Measurements from ENCODE around the gene PLCB1. TPM values are rescaled to one million over a fixed set of nuclear protein-coding genes. Genes with fewer than 3 reads are reported as not detected.

PLCB1 gene
- total RNA-seq, 1 donor from 2014 or later, result 72.5 TPM

- no peak for DNase-seq
Observed at GRCh38 chr20:8246716-8247115, 114.7 kb downstream of the PLCB1 start.

GRCh38 chr20:8248051-8248450 is 116.0 kb downstream of the PLCB1 start:
- DNase-seq, result no peak

DNA sequence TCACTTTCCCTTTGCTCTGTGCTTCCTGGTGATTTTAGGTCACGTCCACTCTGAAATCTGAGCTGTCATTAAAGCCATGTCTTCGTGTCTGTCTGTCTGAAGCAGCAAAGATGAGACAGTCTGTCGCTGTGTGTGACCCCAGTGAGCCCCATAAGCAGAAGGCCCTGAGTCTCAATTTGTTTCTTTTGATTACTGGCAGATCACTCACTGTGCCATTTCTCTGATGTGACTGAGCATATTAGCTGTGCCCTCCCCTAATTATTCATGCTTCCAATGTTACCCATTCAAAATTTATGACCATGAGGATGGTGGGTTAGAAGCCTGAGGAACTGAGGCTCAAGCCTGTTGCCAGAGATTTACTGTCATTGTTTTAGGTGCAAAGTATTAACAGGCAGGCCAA is 117.6 kb downstream of the PLCB1 start:
- DNase-seq, result no peak

DNA sequence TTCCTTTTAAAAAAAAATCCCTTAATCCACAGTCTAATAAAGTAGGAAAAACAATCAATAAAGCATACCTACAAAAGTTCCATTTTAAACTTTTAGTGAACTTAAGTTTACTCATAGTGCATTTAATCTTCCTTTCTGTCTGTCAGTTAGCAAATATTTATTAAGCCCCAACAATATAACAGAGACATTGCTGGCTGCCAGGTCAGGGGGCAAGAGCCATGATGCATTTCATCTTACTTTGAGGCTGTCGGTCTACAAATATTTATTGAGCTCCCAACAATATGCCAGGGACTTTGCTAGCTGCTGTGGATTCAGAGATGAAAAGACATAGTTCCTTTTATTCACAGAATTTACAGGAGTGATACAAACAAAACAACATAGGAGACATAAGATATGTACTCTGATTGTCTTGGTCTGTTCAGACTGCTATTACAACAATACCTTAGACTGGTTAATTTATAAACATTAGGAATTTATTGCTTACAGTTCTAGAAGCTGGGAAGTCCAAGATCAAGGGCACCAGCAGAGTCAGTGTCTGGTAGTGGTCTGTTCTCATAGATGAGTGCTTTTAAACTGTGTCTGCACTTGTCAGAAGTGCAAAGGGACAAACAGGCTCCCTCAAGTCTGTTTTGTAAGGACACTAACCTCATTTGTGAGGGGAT is 118.6 kb downstream of the PLCB1 start:
- DNase-seq, result no peak

DNA sequence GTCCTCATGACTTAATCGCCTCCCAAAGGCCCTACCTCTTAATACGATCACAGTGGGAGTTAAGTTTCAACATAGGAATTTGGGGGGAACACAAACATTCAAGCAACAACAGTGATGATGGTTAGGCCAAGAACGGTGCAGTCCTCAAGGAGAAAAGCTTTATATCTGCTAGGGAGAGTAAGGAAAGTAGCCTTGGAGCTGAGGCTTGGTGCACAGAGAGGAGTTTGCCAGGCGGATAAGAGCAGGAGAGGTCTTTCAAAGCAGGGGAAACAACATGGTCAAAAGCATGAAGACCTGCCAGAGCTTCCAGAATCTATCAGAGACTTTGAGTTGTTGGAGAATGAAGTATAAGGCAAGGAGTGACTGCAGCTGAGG is 119.1 kb downstream of the PLCB1 start:
- DNase-seq, result no peak

DNA sequence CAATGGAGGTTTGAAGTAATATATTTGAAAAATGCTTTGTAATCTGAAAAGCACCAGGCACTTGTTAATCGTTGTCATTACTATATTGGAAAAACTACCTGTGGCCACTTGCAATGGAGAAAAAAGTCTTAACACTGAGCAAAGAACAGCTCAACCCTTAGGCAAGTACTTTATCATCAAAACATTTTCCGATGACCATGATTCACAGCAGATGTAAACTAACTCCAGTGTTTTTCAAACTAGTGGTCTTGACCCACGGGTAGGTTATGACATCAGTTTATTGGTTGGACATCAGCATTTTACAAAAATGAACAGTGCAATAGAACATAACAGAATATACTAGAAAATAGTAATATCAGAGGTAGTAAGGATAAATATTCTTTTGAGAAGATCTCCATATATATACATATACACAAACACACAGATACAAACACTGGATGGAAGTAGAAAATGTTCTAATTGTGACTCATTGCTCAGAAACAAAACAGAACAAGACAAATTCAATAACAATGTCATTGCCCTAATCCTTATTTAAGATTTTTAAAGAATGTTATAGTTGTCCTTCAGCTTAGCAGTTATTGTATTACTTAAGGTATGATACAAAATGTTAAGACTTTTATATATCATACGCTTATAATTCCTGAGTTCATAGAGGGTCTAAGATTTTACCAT is 123.0 kb downstream of the PLCB1 start:
- no peak for DNase-seq

DNA sequence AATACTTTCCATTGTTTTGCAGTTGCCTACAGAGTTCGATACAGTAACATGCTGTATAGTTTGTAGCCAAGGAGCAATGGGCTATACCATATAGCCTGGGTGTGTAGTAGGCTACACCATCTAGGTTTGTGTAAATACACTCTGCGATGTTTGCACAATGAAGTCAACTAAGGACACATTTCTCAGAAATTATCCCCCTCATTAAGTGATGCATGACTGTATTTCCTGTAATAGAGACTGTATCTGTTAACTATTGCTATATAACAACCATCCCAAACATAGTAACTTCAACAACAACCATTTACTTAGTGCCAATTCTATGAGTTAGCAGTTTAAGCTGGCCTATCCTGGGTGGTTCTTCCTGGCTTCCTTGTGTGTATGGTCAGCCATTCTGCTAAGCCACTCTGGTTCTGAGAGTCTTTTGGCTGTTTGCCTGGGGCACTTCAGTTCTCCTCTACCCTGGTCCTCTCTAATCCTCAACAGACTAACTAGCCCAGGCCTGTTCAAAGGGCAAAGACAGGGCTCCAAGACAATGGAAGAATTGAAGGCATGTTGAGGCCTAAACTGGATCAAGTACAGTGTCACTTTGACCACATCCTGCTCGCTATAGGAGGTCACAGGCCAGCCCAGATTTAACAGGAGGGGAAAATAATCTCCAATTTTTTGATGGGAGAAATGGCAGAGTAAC is 124.0 kb downstream of the PLCB1 start:
- no peak for DNase-seq

DNA sequence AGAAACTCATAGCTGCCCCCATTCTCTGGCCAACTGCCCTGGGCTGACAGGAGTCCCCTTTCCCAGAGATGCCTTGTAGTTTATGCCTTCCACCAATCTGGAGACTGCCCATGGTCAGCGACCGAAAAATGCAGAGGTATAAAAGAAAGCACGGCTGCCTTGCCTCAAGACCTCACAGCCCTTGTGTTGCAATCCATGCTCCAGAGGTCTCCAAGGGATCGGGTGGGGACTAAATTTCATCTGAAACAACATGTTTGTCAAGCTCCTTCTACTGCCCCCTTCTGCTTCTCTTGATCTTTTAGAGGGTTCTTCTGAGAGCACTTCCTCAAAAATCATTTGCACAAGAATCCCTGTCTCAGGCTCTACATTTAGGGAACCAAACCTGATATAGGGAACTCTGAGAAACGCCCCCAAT is 128.8 kb downstream of the PLCB1 start:
- DNase-seq, result no peak

- no peak for DNase-seq
Observed at GRCh38 chr20:8262721-8263120, 130.7 kb downstream of the PLCB1 start.

DNA sequence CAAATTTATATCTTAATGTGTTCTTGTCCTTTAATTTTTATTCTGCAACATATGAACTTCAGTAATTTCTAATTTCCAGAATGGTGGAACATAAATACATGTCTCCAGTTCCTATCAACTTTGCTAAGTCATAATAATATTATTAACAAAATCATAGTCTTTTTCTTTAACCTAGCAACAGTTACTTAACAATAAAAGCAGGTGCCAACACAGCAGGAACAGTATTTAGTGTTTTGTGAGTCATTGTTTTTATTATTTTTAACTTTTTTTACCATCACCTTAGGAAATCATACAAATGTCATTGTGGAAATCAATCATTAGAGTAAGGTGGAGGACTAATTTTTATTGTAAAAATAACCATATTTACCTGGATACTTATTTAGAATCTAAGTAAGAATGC is 133.5 kb downstream of the PLCB1 start:
- no peak for DNase-seq

DNA sequence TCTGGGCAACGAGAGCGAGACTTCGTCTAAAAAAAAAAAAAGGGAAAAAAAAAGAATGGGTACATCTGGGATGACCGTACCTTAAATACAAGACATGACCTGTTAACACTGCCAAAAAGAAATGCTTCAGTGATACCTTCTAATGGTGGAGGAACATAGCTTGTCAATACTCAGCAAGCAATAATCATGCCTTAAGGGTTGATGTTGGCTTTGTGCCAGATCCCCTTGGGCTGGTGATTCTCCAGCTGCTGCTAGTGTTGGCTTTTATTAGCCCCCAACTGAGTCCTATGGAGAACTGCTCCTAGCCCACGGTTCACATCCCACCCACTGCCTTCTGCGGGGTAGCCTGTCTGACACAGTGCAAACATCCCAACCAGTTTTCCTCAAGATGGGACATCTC is 134.9 kb downstream of the PLCB1 start:
- no peak for DNase-seq

DNA sequence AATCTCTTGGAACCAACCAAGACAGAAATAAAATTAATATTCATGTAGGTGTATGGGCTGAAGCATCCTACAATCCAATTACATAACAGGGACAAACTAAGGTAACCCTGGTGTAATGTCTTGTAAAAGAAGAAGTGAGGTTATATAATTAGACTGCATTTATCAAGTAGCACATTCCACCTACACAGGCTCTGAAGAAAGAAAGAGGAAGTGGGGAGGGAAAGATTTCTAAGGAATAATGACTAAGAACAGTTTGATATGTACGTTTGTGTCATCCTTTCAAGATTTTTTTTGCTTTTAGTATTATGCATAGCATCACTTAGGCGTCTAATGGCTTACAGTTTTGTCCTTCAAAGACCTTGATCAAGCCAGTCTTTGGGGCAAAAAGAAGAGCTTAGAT is 139.7 kb downstream of the PLCB1 start:
- no peak for DNase-seq

DNA sequence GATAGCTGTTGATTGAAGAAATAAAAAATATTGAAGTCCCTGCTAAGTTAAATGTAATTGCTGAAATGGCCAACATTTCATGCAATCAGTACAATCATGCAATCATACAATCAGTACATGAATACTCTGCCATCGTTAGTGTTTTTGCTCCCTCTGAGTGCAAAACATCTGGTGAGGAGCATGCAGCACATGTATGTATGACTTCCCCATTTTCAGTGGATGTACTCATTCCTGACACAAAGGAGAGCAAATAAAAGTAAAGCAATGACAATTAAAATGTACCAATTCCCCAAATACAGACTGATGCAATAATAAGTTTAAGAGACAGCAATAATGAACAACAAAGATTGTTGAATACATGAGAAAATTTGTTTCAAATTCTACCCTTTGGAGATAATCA is 140.7 kb downstream of the PLCB1 start:
- no peak for DNase-seq

DNA sequence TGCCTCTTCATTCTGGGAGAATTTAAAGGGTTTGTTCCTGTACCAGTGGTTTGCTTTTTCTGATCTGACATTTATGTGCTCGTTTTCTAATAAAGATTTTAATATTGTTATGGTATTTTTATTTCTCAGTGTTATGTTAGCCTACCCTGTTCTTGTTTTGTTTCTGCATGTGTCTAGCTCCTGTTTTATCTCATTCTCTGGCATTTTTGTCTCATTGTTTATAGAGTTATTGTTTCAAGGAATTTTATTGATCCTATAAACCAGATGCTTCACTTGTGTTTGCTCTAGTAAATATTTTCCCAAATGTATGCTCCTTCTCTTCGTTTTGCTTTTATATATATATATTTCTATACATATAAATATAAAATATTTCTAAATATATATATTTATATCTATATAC is 152.8 kb downstream of the PLCB1 start:
- DNase-seq, result no peak

DNA sequence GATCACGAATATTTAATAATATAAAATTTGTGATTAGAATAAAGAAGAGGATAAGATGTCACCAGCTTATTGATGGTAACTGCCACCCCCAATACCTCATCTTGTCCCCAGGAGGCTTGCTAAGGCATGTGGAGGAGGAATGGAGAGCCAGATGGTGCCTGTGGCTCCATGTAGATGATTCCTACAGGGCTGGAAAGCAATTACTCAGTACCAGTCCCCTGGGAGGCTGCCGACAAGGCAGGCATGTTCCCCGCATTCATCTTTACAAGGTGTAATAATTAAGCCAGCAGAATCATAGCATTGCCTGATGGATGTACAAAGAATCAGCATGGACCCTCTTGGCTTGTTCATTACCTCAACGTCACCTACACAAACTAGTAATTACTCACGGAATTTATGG is 155.3 kb downstream of the PLCB1 start:
- DNase-seq, result no peak

DNA sequence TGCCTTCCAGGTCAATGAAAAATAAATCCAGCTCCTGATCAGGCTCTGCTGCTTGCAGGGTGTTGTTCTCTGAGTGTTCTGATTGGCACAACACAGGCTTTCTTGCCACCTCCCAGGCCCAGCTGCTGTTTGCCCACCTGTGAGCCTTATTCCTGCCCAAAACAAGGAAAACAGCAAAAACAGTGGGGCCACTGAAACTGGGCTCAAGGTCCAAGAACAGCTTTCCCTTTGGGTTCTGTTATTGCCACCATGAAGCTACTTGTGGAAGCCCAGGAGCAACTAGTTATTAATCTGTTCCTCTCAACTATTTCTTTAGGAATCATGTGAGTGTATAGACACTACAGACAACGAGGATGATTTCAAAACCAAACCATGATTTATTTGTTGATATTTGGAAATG is 159.1 kb downstream of the PLCB1 start:
- DNase-seq, result no peak

GRCh38 chr20:8291873-8292272 is 159.8 kb downstream of the PLCB1 start:
- DNase-seq, result no peak

DNA sequence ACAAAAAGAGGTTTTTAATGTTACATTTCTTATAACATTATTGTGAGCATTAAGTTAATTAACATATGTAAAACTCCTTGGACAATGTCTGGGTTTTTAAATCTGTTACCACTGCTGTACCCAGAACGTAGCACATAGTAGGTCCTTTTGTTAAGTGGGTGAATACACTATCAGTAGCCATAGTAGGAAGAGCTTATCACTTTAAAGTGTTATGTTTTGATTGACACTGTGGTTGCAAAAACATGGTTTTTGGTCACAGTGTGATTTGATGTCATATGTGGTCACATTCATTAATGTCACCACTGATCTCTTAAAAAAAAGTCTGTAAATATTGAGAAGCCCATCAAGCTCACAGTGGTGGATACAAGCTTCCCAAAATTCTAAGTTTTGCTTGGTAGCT is 160.7 kb downstream of the PLCB1 start:
- no peak for DNase-seq

GRCh38 chr20:8293750-8294149 is 161.7 kb downstream of the PLCB1 start:
- DNase-seq, result no peak

DNA sequence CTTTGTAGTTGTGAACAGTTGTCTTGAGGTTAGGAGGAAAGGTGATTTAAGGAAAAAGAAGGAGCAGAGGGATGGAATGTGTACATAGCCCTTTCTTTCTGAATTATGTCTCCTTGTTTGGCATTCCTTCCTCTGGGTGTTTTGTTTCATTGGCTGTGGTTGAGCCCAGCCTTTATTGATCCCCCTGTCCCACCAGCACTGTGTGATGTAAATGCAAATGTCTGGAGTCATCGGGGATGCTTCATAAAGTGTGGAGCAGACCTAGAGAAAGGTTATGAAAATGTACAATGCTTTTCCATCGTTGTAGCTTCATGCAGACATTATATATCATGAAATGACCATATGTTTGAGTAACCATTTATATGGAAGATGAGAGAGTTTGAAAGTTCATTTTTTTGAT is 164.5 kb downstream of the PLCB1 start:
- no peak for DNase-seq

GRCh38 chr20:8298426-8299043 is 166.5 kb downstream of the PLCB1 start:
- no peak for DNase-seq

DNA sequence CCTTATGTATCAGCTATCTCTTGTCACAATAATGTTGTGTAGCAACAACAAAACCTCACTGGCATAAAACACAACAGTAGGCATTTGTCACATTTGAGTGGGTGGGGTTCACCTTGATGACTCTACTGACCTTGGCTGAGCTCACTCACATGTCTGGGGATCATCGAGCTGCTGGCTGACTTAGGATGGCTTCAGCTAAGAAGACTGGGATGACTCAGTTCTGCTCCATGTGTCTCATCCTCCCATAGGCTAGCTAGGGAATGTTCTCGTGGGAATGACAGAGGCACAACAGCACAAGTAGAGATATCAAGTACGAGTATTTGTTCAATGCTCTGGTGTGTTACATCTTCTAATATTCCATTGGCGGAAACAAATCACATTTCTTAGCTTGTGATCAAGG is 167.9 kb downstream of the PLCB1 start:
- DNase-seq, result no peak

DNA sequence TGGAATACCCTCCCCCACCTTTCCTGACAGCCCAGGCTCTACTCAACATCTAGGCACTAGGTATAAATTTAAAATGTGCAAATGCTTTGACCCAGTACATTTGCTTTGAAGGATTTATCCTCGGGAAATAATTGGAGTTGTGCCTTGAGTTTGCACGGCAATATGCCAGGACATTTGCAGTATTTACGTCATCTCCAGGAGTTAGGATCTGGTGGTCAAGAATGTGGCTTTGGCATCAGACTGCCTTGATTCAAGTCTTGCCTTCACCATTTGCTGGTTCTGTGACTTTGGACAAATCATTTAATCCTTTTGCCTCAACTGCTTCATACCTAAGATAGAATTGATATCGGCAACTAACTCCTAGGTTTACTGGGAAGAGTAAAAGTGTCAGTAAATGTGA is 169.6 kb downstream of the PLCB1 start:
- DNase-seq, result no peak

DNA sequence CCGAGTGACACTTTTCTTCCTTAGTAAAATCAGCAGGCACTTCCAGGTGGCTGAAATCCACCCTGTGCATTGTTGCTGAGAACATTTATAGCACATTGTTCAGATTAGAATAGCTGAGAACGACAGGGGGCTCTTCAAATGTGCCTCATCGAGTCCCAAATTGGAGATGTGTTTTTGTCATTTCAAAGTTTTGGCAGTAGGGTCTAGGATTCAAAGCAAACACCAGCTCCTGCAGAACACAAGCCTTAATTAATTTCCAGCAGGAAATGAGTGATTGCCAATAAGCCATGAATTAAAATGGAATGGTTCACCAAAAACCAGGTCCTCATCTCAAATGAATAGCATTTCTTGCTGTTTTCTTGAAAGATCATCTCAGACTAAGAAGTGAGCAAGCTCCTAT is 171.6 kb downstream of the PLCB1 start:
- DNase-seq, result no peak

All from occipital lobe (tissue), 2 donors.